ENCODE data around the gene ZBTB25.

Gene ZBTB25

DNA sequence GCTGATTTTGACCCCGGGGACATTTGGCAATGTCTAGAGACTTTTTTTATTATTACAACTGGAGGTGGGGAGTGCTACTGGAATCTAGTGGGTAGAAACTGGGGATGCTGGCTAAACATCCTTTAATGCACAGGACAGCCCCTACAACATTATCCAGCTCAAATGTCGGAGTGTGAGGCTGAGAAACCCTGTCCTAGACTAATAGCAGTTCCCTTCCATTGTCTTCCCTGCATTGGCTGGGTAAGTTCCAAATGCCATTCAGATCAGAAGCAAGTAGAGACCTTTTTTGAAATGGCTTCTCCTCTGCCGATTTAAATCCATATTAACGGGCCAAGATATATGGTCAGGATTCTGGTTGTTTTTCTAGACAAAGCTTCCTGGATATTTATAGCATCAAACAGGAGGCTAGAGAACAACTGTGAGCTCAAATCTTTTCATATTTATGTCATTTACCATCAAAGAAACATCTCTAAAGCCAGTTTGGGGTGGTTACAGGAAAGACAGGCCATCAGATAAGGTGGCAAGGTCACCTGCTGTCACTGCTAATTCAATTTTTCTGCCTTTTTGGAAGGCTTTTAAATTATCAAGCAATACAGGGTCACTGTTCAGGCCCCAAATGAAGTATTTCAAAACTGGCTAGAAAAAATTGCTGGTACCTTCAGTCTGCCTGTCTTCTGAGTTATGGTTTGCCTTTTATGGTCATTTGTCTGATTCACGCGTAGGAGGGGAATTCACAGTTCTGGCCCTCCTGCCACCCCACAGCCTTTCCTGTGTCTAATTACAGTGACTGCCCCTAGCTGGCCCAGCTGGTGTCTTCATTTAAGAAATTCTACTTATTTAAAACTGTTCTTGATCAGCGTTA is 58.4 kb downstream of the ZBTB25 start:
- DNase-seq (ENCODE audit: low read depth in 1 of 2, low spot score in 1 of 2), result peak in 1 of 2 donors; percentile 33

DNA sequence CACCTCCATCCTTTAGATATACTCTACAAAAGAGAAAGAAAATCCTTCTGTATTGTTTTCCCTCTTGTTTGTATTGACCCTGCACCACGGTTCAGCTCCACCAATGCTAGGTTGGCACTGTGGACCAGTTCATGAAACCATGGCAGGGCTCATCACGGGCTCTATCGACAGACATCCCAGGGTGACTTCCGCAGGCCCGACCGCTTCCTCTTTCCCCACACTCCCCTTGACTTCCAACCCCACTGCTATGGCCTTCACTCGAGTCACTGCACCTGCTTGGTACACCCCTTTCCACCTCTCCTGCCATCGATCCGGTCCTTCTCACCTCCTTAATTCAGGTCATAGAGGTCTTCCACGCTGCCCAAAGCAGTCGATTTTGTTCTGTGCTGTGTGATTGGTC is 59.5 kb downstream of the ZBTB25 start:
- DNase-seq (ENCODE audit: low read depth in 1 of 2, low spot score in 1 of 2), result no peak

DNA sequence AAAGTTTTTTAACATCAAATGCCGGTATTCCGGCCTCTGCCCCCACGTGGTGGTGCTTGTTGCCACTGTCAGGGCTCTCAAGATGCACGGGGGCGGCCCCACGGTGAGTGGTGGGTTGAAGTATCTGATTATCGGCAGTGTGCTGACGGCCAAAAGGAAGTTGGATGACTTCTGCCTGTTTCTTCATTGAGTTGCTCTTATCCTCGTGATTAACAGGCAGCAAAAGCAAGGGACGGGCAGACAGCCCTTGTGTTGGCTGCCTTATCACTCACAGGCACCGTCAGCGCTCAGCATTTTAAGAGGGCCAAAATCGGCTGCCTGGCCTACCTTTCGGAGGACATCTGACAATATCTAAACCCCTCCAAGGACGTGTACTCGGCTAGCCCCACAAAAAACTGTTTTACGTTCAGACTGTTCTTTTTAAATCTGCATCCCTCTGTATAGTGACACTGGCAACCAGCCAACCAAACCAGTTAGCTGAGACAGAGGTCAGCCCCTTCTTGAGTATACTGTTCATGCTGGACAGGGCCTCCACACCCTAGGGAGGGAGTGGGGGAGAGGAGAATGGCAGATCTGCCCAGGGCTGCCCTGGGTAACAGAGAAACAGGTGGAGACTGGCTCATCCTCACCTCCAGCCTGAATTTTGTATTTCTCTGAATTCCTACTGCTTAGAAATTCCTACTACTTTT is 61.2 kb downstream of the ZBTB25 start:
- no peak for DNase-seq (ENCODE audit: low read depth in 1 of 2, low spot score in 1 of 2)

DNA sequence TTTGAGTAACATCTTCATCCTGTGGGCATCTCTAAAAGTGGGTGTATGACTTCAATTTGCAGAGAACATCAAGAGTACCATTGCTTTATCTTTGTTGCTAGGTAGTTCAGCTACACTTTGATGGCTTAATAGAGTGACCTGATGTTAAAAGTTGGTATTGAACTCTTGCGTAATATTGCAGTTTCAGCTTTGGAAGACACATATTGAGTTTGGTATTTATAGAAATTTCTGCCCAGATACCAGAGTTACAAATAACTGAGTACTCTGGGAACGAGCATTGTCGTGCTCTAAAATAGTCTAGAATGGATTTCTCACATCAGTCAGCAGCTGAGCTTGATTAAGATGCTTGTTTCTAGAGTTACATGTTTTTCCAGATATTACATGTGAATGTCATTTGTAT is 63.1 kb downstream of the ZBTB25 start:
- no peak for DNase-seq (ENCODE audit: low read depth in 1 of 2, low spot score in 1 of 2)

DNA sequence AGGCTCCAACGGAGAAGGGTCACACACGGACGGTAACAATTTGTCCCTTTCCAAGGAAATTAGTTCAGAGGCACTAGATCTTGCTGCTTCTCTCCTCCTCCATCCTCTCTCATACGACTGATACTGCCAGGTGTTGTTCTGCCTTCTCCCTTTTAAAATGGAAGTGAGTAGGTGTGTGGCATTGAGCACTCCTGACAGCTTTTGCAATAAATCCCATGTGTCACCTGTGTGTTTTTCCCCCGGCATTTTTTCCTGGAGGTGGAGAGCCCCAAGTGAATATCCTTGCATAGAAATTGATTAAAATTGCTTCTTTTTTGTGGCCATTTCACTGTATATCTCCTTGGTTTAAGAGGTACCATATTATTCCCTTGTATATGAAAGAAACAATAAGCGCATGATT is 64.5 kb downstream of the ZBTB25 start:
- DNase-seq (ENCODE audit: low read depth in 1 of 2, low spot score in 1 of 2), result no peak

DNA sequence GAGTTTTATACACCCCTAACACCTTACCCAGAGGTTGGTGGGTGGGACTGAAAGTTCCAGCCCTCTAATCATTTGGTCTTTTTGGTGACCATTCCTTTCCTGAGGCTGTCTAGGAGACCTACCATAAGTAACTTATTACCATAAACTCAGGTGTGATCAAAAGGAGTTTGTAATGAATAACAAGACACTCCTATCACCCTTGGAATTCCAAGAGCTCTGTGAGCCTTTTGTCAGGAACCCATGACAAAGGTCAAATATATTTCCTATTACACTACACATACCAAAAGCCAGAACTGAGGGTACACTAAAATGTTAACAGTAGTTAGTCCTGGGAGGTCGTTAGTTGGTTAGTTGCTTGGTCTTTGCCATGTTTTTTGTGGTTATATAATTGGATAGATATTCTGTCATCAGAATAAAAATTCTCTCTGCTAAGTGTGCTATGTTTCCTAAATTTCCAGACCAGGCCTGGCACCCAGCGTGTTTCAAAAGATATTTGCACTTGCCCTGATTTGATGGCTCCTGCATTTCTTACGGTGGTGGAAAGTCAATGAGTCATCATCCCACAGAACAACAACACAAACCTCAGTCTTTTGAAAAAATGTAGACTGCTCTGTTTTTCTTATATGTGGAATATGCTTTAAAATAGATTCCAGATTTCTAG is 65.3 kb downstream of the ZBTB25 start:
- no peak for DNase-seq (ENCODE audit: low read depth in 1 of 2, low spot score in 1 of 2)

DNA sequence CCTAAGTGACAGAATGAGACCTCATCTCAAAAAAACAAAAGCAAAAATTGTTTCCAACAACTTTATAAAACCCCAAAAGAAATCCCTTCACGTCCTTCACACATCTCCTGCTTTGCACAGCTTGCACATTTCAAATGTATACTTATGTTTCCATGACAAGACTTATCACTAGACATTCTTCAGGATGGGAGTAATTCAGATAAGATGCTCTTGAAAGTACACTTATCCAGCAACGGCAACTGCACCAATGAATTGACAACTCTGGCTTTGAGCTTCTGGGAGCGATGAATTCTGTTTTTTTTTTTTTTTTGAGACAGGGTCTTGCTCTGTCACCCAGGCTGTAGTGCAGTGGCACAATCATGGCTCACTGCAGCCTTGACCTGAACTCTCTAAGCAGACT is 69.1 kb downstream of the ZBTB25 start:
- DNase-seq (ENCODE audit: low read depth in 1 of 2, low spot score in 1 of 2), result no peak

DNA sequence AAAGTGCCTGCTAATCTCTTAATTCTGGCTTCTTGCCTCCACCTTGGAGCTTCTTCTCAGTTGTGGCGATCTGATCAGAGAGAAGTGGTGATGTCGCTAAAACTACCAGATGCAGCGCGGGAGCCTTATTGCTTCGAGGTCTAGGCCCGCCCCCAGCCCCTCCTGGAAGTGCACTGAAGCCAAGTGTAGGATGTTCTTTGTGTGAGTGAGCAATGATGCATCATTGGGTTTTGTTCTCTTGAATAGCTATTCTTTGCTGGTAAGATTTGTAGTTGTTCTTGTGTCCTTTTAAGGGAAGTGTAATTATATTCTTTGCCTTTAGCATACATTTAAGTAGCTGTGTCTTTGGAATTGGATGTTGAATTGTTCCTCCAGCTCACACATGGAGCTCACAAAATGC is 79.7 kb downstream of the ZBTB25 start:
- DNase-seq (ENCODE audit: low read depth in 1 of 2, low spot score in 1 of 2), result no peak

DNA sequence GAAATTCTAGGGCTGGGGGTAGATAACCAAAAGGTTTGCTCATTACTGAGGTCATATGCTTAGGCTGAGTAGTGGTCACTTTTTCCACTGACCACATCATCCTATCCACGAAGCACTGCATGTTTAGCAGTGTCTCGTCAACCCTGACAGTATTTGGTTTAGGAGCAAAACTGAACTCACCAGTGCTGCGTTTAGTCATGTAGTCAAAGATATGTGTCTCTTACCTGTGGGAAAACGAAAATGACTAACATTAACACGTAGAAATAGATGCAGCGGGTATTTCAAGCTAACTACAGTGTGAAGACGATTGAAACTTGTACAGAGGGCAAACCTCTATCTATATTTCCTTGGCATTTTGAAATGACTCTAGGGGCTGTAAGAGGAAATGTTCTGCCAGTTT is 80.9 kb downstream of the ZBTB25 start:
- no peak for DNase-seq (ENCODE audit: low read depth in 1 of 2, low spot score in 1 of 2)

DNA sequence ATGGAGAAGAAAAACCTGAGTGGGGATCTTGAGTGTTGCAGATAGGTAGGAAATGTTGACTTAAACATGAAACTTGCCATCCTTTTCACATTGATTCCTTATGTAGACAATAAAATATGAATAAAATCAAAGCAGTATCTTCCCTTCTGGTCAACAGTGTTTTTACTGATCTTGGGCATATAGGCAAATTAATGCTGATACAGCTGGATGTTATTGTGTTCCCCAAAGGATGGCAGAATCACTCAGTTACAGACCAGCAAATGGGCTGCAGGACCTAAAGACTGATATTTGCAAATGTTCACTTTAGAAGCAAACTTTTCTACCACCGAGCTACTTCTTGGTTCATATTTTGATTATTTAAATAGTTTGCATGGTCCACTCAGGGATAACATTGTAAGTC is 81.6 kb downstream of the ZBTB25 start:
- no peak for DNase-seq (ENCODE audit: low read depth in 1 of 2, low spot score in 1 of 2)

DNA sequence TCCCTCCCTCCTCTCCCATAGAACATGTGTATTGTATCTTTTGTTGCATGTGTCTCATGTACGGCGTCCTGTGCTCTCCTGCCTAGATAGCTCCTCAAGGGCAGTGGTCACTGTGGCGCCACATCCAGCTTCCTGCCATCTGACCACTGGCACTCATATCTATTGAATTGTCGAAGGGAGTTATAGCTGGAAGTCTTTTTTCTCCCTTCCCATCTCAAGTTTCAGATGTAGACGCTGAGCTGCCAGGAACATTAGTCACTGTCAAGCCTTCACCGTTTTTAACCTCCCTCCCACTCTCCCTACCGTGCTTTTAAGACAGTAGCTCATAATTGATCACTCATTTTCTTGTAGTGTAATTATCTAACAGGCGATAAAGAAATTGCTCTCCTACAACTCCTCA is 82.5 kb downstream of the ZBTB25 start:
- DNase-seq (ENCODE audit: low read depth in 1 of 2, low spot score in 1 of 2), result no peak

DNA sequence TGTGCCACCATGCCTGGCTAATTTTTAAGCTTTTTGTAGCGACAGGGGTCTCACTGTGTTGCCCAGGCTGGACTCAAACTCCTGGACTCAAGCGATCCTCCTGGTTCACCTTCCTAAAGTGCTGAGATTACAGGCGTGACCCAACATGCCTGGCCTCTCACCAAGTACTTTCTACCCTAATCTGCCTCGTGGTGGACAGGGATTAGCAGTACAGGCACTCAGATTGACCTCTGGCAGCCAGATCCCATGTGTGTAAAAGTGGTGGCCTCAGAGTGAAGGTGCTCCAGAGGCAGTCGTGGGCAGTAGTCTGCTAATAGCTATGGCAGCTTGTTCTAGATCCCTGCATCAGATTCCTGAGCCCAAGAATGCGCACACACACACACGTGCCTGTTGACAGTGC is 84.6 kb downstream of the ZBTB25 start:
- no peak for DNase-seq (ENCODE audit: low read depth in 1 of 2, low spot score in 1 of 2)

DNA sequence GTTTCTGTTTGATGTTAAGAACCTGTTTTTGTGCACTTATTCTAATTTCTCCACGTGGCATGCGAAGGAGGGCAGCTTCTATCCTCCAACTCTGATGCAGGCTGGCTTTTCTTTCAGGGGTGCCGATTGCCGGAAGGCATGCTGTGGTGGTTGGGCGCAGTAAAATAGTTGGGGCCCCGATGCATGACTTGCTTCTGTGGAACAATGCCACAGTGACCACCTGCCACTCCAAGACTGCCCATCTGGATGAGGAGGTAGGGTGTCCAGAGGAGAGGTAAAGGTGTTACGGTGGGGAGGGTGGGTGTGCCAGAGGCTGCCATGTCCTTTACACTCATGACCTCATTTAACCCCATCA is 85.9 kb downstream of the ZBTB25 start:
- DNase-seq (ENCODE audit: low read depth in 1 of 2, low spot score in 1 of 2), result no peak

DNA sequence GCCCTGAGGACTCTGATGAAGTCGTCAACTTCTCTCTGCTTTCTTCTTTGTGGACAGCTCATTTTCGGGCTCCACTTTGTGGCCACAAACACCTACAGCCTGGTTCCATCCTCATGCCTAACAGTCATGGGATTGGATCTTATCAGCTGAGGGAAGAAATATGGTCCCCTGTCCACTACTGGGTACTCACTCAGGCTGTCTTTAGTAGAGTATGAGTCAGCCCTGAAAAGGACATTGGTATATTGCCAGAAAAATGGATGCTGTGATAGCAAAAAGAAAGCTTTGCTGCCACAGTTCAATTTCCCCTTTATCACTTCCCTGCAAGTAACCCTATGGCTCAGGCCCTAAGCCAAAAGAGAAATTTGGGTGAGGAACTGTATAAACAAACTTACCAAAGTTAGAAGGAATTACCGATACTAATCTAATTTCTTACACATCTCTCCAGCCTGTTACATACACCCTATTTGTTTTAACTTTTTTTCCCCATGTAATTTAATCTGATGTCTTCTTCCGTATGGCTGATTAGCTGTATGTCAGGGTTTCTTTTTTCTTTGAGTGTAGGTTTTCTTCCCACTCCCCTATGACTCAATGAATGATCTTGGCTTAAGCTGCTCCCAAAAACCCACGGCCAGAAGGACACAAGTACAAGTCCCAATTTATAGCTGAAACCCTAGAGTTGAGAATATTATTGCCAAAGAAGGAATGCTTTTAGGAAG is 86.4 kb downstream of the ZBTB25 start:
- no peak for DNase-seq (ENCODE audit: low read depth in 1 of 2, low spot score in 1 of 2)

DNA sequence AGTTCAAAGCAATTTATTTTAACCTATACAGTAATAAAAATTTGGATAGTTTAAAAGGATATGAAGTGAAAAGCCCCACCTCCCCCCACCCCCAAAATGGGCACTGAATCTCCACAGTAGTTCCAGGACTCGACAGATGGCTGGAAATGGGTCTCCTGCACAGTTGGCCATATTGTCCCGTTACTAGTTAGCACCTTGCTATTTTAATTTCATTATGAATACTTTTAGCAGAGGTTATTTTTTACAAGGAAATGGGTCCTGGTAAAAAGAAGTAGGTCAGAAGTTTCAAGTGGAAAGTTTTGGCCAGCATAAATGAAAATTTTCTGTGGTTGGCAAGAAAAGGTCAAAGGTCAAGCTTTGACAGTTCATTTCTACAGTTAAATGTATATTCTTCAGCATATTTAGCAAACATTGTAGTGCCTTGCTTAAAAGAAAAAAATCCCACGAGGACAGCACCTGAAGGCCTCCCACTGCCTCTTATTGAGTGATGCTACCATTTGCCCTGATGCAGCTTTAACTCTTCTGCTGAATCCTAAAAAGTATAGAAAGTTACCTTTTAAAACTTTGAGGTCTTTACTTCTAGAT is 87.2 kb downstream of the ZBTB25 start:
- no peak for DNase-seq (ENCODE audit: low read depth in 1 of 2, low spot score in 1 of 2)

DNA sequence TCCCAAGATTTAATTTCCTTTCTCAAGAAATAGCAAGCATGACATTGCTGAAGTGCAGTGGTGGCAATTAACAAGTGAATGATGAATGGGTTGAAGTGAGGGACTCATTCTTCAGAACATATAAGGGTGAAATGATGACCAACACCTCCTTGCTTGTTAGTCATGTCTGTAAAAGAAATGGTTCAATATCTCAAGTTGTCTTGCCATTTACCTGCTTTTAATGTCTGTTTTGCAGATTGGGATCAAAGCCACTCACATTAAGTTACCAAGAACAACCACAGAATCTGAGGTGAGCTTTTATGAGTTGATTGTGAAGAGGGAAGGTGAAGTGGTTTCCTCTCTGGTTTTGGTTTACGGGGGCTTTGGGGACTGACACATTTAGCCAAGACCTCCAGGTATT is 91.4 kb downstream of the ZBTB25 start:
- DNase-seq (ENCODE audit: low read depth in 1 of 2, low spot score in 1 of 2), result no peak

DNA sequence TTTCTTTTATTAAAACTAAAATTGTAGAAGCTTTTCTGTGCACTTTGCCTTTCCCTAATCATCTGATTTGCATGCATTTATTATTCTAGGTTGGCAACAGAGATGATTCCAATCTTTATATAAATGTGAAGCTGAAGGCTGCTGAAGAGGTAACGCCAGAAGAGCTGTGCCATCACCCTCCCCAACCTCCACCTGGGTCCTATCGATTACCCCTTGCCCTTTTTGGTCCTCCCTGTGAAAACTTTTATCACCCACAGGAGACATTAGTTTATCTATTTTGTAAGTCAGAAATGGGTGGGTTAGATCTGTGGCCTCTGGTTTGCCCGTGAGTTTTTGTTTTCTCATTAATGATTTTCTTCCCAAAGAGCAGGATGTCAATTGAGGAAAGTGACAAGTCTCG is 92.6 kb downstream of the ZBTB25 start:
- DNase-seq (ENCODE audit: low read depth in 1 of 2, low spot score in 1 of 2), result no peak

DNA sequence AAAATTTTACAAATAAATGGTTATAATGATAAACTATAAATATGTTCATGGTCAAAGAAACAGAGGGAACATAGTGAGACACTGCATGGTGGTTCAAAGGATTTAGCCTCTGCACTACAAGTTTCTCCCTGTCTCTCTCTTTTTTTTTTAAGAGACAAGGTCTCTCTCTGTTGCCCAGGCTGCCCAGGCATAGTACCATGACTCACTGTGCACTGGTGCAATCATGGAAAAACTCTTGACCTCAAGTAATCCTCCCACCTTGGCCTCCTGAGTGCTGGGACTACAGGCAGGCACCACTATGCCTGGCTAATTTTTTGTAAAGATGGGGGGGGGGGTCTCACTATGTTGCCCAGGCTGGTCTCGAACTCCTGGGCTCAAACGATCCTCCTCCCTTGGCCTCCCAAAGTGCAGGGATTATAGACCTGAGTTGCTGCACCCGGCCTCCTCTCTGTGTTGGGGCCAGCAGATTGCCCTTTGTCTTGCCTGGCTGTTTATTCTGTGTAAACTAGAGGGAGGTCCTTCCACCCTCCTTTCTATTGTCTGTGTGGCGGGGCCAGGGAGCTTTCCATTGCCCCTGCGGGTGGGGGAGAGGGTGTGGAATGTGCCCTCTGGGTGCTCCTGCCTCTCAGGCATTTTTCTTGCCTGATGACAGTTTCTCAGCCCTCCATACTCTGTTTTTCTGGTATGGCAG is 93.4 kb downstream of the ZBTB25 start:
- no peak for DNase-seq (ENCODE audit: low read depth in 1 of 2, low spot score in 1 of 2)

DNA sequence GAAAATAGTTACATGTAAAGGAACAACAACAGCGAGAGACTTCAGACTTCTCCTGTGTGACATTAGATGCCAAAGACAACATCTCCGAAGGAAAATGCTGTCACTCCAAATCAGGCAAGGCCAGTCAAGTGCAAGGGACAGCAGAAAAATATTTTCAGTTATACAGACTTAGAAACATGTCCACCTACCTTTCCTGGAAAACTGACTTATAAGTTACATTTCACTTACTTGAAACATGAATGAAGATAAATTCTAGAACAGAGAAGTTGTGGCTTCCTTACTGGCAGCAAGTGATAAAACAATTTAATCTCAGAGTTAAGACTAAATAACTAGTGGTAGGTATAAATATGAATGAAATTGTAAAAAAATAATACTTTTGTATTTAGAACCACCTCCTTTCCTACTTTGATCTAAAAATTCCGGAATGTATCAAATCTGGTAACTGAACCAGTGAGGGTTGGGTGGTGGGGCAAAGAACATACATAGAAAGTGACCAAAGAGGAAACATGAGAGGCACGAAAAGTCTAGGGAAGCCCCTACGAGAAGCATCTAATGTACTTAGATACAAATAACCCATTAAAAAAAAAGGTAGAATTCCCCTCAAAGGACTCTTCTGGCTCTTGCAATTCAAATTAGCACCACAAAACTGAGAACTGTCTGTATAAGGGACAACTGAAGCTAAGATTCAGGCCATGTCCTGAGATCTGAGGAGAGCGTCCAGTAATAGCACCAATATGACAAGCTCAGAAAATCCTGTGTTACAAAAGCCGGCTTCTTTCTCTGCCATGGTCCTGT is 94.3 kb downstream of the ZBTB25 start:
- no peak for DNase-seq (ENCODE audit: low read depth in 1 of 2, low spot score in 1 of 2)

DNA sequence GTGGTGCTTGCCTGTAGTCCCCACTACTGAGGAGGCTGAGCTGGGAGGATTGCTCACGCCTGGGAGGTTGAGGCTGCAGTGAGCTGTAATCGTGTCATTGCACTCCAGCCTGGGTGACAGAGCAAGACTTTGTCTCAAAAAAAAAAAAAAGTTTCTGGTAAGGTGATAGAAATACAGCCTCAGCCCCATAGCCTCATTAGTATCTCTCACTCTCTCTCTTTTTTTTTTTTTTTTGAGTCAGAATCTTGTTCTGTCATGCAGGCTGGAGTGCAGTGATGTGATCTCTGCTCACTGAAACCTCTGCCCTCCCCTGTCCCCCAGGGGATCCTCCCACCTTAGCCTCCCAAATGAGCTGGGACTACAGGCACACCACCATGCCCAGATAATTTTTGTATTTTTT is 96.3 kb downstream of the ZBTB25 start:
- no peak for DNase-seq (ENCODE audit: low read depth in 1 of 2, low spot score in 1 of 2)

Data from activated CD4-positive, alpha-beta T cell treated with anti-CD3 and anti-CD28 coated beads, Interleukin-2, amount 50 U/mL, for 24 hours (primary cell).